SK-N-SH treated with all-trans-retinoic acid at 6 μM for 48 hours (cell line): ENCODE data around the gene NSUN7.

Experiments used
- ARNTL ChIP-seq: fragments of 450-650 bp; formaldehyde crosslinking; IDR thresholded peaks from 2 replicates; pipeline ENCODE4 v1.5.0; 2020; ENCODE audit warnings: low read depth, mild to moderate bottlenecking, moderate library complexity, borderline replicate concordance
- ESRRG ChIP-seq: fragments of 250-450 bp; sonication (Bioruptor Pico); IDR thresholded peaks from 2 replicates; pipeline ENCODE4 v1.6.1; 2021; ENCODE audit warnings: mild to moderate bottlenecking
- RARB ChIP-seq: fragments of 250-450 bp; sonication (Bioruptor Pico); IDR thresholded peaks from 2 replicates; pipeline ENCODE4 v1.8.0; 2021; ENCODE audit warnings: mild to moderate bottlenecking, moderate library complexity
- ZFP30 ChIP-seq: fragments of 450-650 bp; formaldehyde crosslinking; IDR thresholded peaks from 2 replicates; pipeline ENCODE4 v1.5.0; 2022; ENCODE audit warnings: mild to moderate bottlenecking, moderate library complexity
- ZNF565 ChIP-seq: fragments of 450-650 bp; formaldehyde crosslinking; conservative IDR thresholded peaks from 2 replicates; pipeline ENCODE4 v1.5.0; 2020; ENCODE audit warnings: low read depth, mild to moderate bottlenecking, moderate library complexity
- ZNF70 ChIP-seq: fragments of 450-650 bp; formaldehyde crosslinking; IDR thresholded peaks from 2 replicates; pipeline ENCODE4 v1.5.0; 2020; ENCODE audit warnings: mild to moderate bottlenecking, moderate library complexity
- TF ChIP-seq, protein P1 (sequence below): fragments of 250-450 bp; sonication (Bioruptor Pico); IDR thresholded peaks from 2 replicates; pipeline ENCODE4 v1.5.1; 2020; ENCODE audit warnings: low read depth, mild to moderate bottlenecking, moderate library complexity
- TF ChIP-seq, protein P2 (sequence below): fragments of 250-450 bp; sonication (Bioruptor Pico); IDR thresholded peaks from 2 replicates; pipeline ENCODE4 v1.8.0; 2021; ENCODE audit warnings: low read depth, mild to moderate bottlenecking, moderate library complexity, borderline replicate concordance

DNA sequence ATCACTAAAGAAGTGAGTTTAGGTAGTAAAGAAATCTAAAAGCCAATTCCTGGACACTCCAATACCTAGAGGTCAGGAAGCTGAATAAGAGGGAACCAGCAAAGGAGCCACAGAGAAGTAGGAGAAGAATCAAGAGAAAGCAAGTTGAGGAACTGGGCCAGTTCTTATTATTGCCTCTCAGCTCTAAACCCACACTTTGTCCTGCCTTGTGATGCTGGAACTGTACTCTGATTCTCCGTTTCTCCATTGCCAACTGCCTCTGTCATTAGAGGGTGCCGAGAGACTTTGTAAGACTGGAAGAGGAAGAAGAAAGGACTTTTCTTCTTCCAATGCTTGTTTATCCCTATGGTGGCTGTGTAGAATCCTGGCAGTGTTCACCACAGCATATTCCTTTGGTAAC, 38.6 kb downstream of the NSUN7 start:
- TF ChIP-seq RARB (CRISPR knock-in tag), result no peak
- TF ChIP-seq, protein P1, sequence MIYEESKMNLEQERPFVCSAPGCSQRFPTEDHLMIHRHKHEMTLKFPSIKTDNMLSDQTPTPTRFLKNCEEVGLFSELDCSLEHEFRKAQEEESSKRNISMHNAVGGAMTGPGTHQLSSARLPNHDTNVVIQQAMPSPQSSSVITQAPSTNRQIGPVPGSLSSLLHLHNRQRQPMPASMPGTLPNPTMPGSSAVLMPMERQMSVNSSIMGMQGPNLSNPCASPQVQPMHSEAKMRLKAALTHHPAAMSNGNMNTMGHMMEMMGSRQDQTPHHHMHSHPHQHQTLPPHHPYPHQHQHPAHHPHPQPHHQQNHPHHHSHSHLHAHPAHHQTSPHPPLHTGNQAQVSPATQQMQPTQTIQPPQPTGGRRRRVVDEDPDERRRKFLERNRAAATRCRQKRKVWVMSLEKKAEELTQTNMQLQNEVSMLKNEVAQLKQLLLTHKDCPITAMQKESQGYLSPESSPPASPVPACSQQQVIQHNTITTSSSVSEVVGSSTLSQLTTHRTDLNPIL (CRISPR knock-in tag), result no peak
- TF ChIP-seq ZNF565 (CRISPR knock-in tag), result no peak
- TF ChIP-seq ZFP30 (CRISPR knock-in tag), result no peak
- no peak for TF ChIP-seq ZNF70 (CRISPR knock-in tag)
- TF ChIP-seq ESRRG (CRISPR knock-in tag), result no peak
- no peak for TF ChIP-seq ARNTL (CRISPR knock-in tag)
- TF ChIP-seq, protein P2, sequence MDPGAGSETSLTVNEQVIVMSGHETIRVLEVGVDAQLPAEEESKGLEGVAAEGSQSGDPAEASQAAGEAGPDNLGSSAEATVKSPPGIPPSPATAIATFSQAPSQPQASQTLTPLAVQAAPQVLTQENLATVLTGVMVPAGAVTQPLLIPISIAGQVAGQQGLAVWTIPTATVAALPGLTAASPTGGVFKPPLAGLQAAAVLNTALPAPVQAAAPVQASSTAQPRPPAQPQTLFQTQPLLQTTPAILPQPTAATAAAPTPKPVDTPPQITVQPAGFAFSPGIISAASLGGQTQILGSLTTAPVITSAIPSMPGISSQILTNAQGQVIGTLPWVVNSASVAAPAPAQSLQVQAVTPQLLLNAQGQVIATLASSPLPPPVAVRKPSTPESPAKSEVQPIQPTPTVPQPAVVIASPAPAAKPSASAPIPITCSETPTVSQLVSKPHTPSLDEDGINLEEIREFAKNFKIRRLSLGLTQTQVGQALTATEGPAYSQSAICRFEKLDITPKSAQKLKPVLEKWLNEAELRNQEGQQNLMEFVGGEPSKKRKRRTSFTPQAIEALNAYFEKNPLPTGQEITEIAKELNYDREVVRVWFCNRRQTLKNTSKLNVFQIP (CRISPR knock-in tag), result no peak
